HG03196 (cell line): ENCODE measurements around the gene TNFAIP8L2.

Experiments used
- ATAC-seq: cut with Tn5 transposase; IDR thresholded peaks from one replicate; pipeline ENCODE4 v1.9.1; 2021; ENCODE audit not compliant: unreplicated experiment

The TNFAIP8L2 gene

GRCh38 chr1:151145304-151146071, 11.0 kb upstream of the TNFAIP8L2 start:
- no peak for ATAC-seq

GRCh38 chr1:151146072-151146411, 10.4 kb upstream of the TNFAIP8L2 start:
- no peak for ATAC-seq

- ATAC-seq, result peak; percentile 95
These were observed 9.9 kb upstream of the TNFAIP8L2 start, which contains the start of gene SEMA6C for GRCh38 chr1:151146412-151147131. Gene SEMA6C (minus strand): TSS chr1:151146631. CDS start chr1:151142621, 4,010 bp downstream.

GRCh38 chr1:151147132-151147503, 9.3 kb upstream of the TNFAIP8L2 start:
- ATAC-seq, result no peak

GRCh38 chr1:151147665-151148064, 8.8 kb upstream of the TNFAIP8L2 start:
- no peak for ATAC-seq

- ATAC-seq, result no peak
These were observed 650 bp downstream of the TNFAIP8L2 start for GRCh38 chr1:151157067-151157531.

GRCh38 chr1:151158326-151158725, 1.9 kb downstream of the TNFAIP8L2 start:
- ATAC-seq, result no peak

GRCh38 chr1:151158751-151159251, 2.4 kb downstream of the TNFAIP8L2 start:
- ATAC-seq, result no peak

GRCh38 chr1:151159373-151159772, 2.9 kb downstream of the TNFAIP8L2 start:
- ATAC-seq, result no peak

- no peak for ATAC-seq
These were observed 8.4 kb downstream of the TNFAIP8L2 start for GRCh38 chr1:151164732-151165280.

- ATAC-seq, result no peak
These were observed 8.9 kb downstream of the TNFAIP8L2 start for GRCh38 chr1:151165281-151165737.

- ATAC-seq, result peak; percentile 83
These were observed 9.5 kb downstream of the TNFAIP8L2 start, which contains the start of the genes LYSMD1 and SCNM1 for GRCh38 chr1:151165738-151166504. Gene LYSMD1 (minus strand): TSS chr1:151165902. CDS start chr1:151165258, 644 bp downstream. Gene SCNM1 (plus strand): TSS chr1:151166144. CDS start chr1:151166153, 9 bp downstream.

- no peak for ATAC-seq
These were observed 10.1 kb downstream of the TNFAIP8L2 start for GRCh38 chr1:151166505-151166956.

GRCh38 chr1:151167116-151167515, 10.7 kb downstream of the TNFAIP8L2 start:
- ATAC-seq, result no peak

GRCh38 chr1:151171190-151171589, 14.7 kb downstream of the TNFAIP8L2 start:
- no peak for ATAC-seq

- no peak for ATAC-seq
These were observed 18.7 kb downstream of the TNFAIP8L2 start for GRCh38 chr1:151175041-151175741.

- no peak for ATAC-seq
These were observed 19.4 kb downstream of the TNFAIP8L2 start, which contains the start of gene TMOD4 for GRCh38 chr1:151175863-151176262. Gene TMOD4 (minus strand): TSS chr1:151175981. CDS start chr1:151174875, 1,106 bp downstream.

GRCh38 chr1:151176514-151177045, 20.1 kb downstream of the TNFAIP8L2 start:
- ATAC-seq, result no peak

GRCh38 chr1:151184211-151184610, 27.8 kb downstream of the TNFAIP8L2 start:
- ATAC-seq, result no peak

- ATAC-seq, result no peak
These were observed 30.8 kb downstream of the TNFAIP8L2 start for GRCh38 chr1:151187205-151187604.
